ENCODE data around the gene PIP4K2A.

PIP4K2A gene

DNA sequence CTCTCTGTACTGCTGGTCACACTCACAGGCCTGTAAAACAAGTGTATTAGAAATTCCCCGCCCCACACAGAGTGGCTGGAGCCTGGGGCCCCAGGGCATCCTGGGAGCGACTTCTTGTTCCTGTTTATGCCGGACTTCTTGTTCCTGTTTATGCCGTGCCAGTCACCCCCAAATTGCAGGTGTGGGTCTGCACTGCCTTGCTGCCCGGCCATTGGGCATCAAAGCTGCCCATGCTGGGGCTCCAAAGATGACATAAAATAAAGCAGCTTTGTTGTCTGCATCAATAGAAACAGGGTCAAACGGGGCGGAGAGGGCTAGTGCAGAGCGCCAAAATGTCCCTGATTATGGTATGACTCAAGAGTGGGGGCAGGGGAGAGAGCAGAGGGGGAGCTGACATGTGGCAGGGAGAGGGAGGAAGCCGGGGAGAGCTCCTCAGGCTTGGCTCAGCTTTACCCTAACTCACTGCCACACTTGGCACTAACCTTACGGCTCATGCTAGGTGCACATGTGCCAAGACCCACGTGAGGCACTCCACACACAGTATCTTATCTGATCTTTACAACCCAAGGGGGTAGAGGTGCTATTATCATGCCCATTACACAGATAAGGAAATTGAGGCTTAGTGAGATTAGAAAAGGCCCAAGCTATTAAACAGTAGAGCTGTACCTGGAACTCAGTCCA, 98.4 kb downstream of the PIP4K2A start:
- Histone ChIP-seq H3K4me1 (ENCODE audit: control insufficient read depth, insufficient read depth, low read length) (peaks cover 17% of the 10 kb centered on the region), H3K9me3 (ENCODE audit: control insufficient read depth, low read length) (no peaks in the 10 kb centered on the region), H3K27me3 (ENCODE audit: control insufficient read depth, insufficient read depth, low read length, poor library complexity, severe bottlenecking) (no peaks in the 10 kb centered on the region), H3K36me3 (ENCODE audit: control insufficient read depth, insufficient read depth, low read length) (no peaks in the 10 kb centered on the region), H3K4me3 (ENCODE audit: insufficient read depth, low read depth, low read length) (no peak overlapping the region), H3K27ac (ENCODE audit: insufficient read depth, low read depth, low read length, poor library complexity, severe bottlenecking) (no peak overlapping the region)
- WGBS, 2 experiments: 78 to 81% methylated on average over 11 of the region's 11 CpGs

DNA sequence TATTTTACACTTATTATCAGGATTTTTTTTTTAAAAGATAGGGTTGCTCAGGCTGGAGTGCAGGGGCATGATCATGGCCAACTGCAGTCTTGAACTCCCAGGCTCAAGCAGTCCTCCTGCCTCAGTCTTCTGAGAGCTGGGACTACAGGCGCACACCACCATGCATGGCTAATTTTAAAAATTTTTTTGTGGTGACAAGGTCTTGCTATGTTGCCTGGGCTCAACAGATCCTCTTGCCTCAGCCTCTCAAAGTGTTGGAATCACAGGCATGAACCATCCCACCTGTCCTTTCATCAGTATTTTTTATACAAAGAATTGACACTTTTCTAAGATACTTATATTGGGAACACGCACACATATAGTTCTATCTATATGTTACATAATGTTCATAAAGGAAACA, 99.3 kb downstream of the PIP4K2A start:
- Histone ChIP-seq H3K4me1 (ENCODE audit: control insufficient read depth, insufficient read depth, low read length) (peaks cover 17% of the 10 kb centered on the region), H3K9me3 (ENCODE audit: control insufficient read depth, low read length) (no peaks in the 10 kb centered on the region), H3K36me3 (ENCODE audit: control insufficient read depth, insufficient read depth, low read length) (no peaks in the 10 kb centered on the region), H3K27me3 (ENCODE audit: control insufficient read depth, insufficient read depth, low read length, poor library complexity, severe bottlenecking) (no peaks in the 10 kb centered on the region), H3K27ac (ENCODE audit: insufficient read depth, low read depth, low read length, poor library complexity, severe bottlenecking) (no peak overlapping the region), H3K4me3 (ENCODE audit: insufficient read depth, low read depth, low read length) (no peak overlapping the region)
- WGBS, 2 experiments: 100% methylated on average over 1 of the region's 2 CpGs

DNA sequence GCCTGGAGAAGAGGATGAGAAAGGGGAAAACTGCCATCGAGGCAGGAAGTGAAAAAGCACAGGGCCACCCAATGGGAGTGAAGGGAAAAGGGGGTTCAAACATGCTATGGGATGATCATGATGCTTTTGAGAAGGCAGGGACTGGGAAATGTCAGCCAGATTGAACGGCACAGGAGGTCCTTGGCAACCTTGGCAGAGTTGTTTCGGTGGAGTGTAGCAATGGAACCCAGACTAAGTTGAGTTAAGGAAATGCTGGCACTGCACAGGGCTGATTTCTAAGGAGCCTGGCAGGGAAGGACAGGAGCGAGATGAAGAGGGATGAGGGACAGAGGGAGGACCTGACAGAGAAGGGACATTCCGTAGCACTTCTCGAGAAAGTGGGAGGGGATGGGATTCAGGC, 101.4 kb downstream of the PIP4K2A start:
- Histone ChIP-seq H3K9me3 (ENCODE audit: control insufficient read depth, low read length) (no peaks in the 10 kb centered on the region), H3K27me3 (ENCODE audit: control insufficient read depth, insufficient read depth, low read length, poor library complexity, severe bottlenecking) (no peaks in the 10 kb centered on the region), H3K4me1 (ENCODE audit: control insufficient read depth, insufficient read depth, low read length) (peaks cover 9% of the 10 kb centered on the region), H3K4me3 (ENCODE audit: insufficient read depth, low read depth, low read length) (no peak overlapping the region), H3K27ac (ENCODE audit: insufficient read depth, low read depth, low read length, poor library complexity, severe bottlenecking) (no peak overlapping the region), H3K36me3 (ENCODE audit: control insufficient read depth, insufficient read depth, low read length) (no peaks in the 10 kb centered on the region)
- 63 to 77% methylated on average over 6 of the region's 6 CpGs for WGBS, 2 experiments

DNA sequence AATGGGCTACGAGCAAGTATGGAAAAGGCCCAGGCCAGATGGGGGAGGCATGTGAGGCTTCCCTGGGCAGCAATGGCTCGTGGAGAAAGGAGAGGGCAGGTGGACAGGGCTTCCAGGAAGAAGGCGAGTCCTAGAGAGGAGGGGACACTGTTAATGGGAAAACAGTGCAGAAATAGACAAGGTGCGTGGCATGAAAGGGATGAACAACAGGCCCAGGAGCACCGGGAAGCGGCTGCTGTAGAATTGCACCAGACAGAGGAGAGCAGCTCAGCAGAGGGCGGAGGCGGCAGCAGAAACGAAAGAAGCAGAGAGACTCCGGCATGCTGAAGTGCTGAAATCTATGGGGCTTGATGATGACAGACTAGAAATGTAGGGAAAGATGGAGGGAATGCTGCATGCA, 102.1 kb downstream of the PIP4K2A start:
- no peaks in the 10 kb centered on the region for H3K9me3 ChIP-seq (ENCODE audit: control insufficient read depth, low read length)
- no peak overlapping the region for H3K27ac ChIP-seq (ENCODE audit: insufficient read depth, low read depth, low read length, poor library complexity, severe bottlenecking)
- H3K27me3 ChIP-seq (ENCODE audit: control insufficient read depth, insufficient read depth, low read length, poor library complexity, severe bottlenecking): no peaks in the 10 kb centered on the region
- H3K4me1 ChIP-seq (ENCODE audit: control insufficient read depth, insufficient read depth, low read length): peaks cover 7% of the 10 kb centered on the region
- no peak overlapping the region for H3K4me3 ChIP-seq (ENCODE audit: insufficient read depth, low read depth, low read length)
- H3K36me3 ChIP-seq (ENCODE audit: control insufficient read depth, insufficient read depth, low read length): no peaks in the 10 kb centered on the region
- WGBS, 2 experiments: 90 to 91% methylated on average over 9 of the region's 10 CpGs

DNA sequence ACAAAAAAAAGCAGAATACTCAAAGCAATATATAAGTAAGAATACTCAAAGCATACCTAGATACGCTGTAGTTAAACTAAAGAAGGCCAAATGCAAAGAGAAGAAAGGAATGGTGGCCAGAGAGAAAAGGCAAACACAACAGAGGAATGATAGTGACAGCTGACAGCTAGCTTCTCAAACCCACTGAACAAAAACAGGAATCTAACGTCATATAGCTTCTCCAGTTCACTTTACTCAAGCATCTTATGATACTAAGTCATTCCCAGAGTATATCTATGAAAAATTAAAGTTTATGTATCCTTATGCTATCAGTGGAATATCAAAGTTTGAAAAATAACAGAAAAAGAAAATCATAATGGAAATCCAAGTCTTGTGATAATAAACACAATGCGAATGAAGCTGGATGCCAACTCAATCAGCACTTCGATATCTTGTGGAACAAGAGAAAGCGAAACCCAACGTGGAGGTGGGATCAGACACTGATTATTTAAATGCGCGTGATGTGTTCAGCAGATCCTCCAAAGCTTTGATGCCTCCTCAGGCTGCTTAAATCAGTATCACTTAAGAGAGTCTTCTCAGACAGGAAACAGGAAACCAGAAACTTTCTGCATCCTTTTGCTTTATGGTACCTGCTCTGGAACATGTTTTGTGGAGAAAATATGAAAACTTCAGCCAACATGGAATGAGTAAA, 102.8 kb downstream of the PIP4K2A start:
- Histone ChIP-seq H3K4me3 (ENCODE audit: insufficient read depth, low read depth, low read length) (no peak overlapping the region), H3K4me1 (ENCODE audit: control insufficient read depth, insufficient read depth, low read length) (peaks cover 4% of the 10 kb centered on the region), H3K27me3 (ENCODE audit: control insufficient read depth, insufficient read depth, low read length, poor library complexity, severe bottlenecking) (no peaks in the 10 kb centered on the region), H3K9me3 (ENCODE audit: control insufficient read depth, low read length) (no peaks in the 10 kb centered on the region), H3K27ac (ENCODE audit: insufficient read depth, low read depth, low read length, poor library complexity, severe bottlenecking) (no peak overlapping the region), H3K36me3 (ENCODE audit: control insufficient read depth, insufficient read depth, low read length) (no peaks in the 10 kb centered on the region)
- WGBS, 2 experiments: 94 to 96% methylated on average over 8 of the region's 8 CpGs

DNA sequence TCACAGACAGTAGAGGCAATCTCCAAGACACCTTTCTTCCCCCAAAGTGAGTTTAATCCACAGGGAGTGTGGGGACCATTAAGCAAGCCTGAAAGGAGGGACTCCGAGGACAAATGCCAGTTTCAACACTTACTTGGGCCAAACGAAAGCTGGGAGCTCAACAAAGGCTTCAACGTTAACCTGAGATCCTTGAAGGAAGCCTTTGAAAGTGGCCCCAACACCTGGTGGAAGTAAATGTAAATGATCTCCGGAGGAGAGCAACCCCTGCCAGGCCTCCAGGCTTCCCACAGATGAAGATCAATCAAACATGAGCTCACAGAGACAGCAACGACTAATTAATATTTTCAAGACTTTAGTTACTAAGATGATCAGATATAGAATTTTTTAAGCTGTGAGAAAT, 103.8 kb downstream of the PIP4K2A start:
- WGBS, 2 experiments: 45 to 46% methylated on average over 4 of the region's 5 CpGs

DNA sequence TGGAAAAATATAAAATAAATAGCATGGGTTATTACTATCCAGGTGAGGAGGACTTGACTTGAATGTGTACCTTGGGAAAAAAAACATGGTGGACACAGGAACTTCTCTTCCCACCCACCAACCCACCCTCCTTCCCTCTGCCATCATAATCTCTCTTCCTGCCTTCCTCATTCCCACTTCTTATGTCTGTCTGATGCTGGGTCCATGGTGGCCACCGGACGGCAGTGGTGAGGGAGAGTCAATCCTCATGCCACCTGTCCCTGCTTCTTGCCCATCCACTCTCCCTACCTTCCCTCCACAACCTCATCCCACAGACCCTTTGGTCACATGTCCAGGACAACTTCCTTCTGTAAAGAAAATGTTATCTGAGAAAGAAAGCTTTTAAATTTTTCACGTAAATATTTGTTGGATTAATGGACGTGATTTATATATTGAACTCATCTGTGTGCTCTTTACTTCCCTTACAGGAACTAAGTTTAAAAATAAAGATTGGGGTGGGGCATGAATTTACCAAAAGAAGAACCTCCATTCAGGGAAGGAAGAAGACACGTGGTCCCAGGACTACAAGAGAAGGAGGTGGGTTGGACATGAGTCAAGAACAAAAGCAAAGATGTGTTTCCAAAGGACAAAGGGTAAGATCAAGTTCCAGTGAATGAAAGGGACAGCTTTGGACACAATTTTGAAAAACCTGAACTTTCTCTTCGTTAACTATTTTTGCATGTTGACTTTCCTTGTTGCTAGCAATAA, 104.5 kb downstream of the PIP4K2A start:
- H3K27ac ChIP-seq (ENCODE audit: insufficient read depth, low read depth, low read length, poor library complexity, severe bottlenecking): no peak overlapping the region
- H3K4me3 ChIP-seq (ENCODE audit: insufficient read depth, low read depth, low read length): no peak overlapping the region
- WGBS, 2 experiments: 54 to 63% methylated on average over 5 to 6 of the region's 6 CpGs
- peaks cover 11% of the 10 kb centered on the region for H3K4me1 ChIP-seq (ENCODE audit: control insufficient read depth, insufficient read depth, low read length)
- H3K9me3 ChIP-seq (ENCODE audit: control insufficient read depth, low read length): no peaks in the 10 kb centered on the region
- no peaks in the 10 kb centered on the region for H3K36me3 ChIP-seq (ENCODE audit: control insufficient read depth, insufficient read depth, low read length)
- H3K27me3 ChIP-seq (ENCODE audit: control insufficient read depth, insufficient read depth, low read length, poor library complexity, severe bottlenecking): no peaks in the 10 kb centered on the region

More for the DNA sequence above, 103.8 kb downstream of the PIP4K2A start:
- peaks cover 4% of the 10 kb centered on the region for H3K4me1 ChIP-seq (ENCODE audit: control insufficient read depth, insufficient read depth, low read length)
- H3K9me3 ChIP-seq (ENCODE audit: control insufficient read depth, low read length): no peaks in the 10 kb centered on the region
- no peaks in the 10 kb centered on the region for H3K36me3 ChIP-seq (ENCODE audit: control insufficient read depth, insufficient read depth, low read length)
- no peaks in the 10 kb centered on the region for H3K27me3 ChIP-seq (ENCODE audit: control insufficient read depth, insufficient read depth, low read length, poor library complexity, severe bottlenecking)
- no peak overlapping the region for H3K4me3 ChIP-seq (ENCODE audit: insufficient read depth, low read depth, low read length)
- no peak overlapping the region for H3K27ac ChIP-seq (ENCODE audit: insufficient read depth, low read depth, low read length, poor library complexity, severe bottlenecking)

DNA sequence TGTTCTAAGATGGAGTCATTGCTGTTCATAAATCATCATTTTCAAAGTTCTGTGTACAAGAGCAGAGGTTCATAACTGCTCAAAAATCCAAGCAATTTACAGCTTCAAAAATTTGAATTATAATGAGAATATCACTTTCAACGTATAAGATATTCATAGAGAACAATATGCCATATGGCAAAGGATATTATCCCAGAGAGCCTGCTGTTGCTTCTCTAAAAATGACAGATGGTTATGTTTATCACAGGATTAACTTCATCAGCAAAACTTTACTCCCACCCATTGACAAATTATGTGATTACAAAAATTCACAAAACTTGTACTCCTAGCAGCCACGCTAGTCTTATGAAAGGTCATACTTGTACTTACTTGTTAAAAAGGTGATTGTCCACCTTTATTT, 105.1 kb downstream of the PIP4K2A start:
- peaks cover 15% of the 10 kb centered on the region for H3K4me1 ChIP-seq (ENCODE audit: control insufficient read depth, insufficient read depth, low read length)
- H3K27me3 ChIP-seq (ENCODE audit: control insufficient read depth, insufficient read depth, low read length, poor library complexity, severe bottlenecking): no peaks in the 10 kb centered on the region
- WGBS, 2 experiments: 100% methylated on average over 1 to 2 of the region's 2 CpGs
- H3K27ac ChIP-seq (ENCODE audit: insufficient read depth, low read depth, low read length, poor library complexity, severe bottlenecking): no peak overlapping the region
- no peaks in the 10 kb centered on the region for H3K9me3 ChIP-seq (ENCODE audit: control insufficient read depth, low read length)
- no peaks in the 10 kb centered on the region for H3K36me3 ChIP-seq (ENCODE audit: control insufficient read depth, insufficient read depth, low read length)
- no peak overlapping the region for H3K4me3 ChIP-seq (ENCODE audit: insufficient read depth, low read depth, low read length)

DNA sequence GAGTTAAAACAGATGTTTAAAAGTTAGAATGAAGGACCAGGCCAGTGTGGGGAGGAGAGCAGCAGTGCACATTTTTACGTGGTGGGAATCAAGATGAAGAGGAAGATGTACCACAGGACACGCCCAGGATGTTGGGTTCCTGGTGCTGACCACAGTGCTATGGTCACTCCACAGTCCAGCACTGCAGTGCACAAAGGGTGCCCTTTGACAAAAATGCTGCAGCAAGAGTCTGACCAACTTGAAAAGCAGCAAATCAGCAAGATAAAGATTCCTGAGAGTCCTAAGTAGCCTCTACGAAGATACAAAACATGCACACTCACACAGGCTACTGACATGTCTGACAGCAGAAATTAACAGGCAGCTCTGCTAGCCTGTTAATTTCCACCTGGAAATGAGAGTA, 107.1 kb downstream of the PIP4K2A start:
- no peak overlapping the region for H3K27ac ChIP-seq (ENCODE audit: insufficient read depth, low read depth, low read length, poor library complexity, severe bottlenecking)
- 62 to 63% methylated on average over 3 of the region's 3 CpGs for WGBS, 2 experiments
- no peaks in the 10 kb centered on the region for H3K9me3 ChIP-seq (ENCODE audit: control insufficient read depth, low read length)
- H3K36me3 ChIP-seq (ENCODE audit: control insufficient read depth, insufficient read depth, low read length): no peaks in the 10 kb centered on the region
- peaks cover 21% of the 10 kb centered on the region for H3K4me1 ChIP-seq (ENCODE audit: control insufficient read depth, insufficient read depth, low read length)
- no peaks in the 10 kb centered on the region for H3K27me3 ChIP-seq (ENCODE audit: control insufficient read depth, insufficient read depth, low read length, poor library complexity, severe bottlenecking)
- H3K4me3 ChIP-seq (ENCODE audit: insufficient read depth, low read depth, low read length): no peak overlapping the region

DNA sequence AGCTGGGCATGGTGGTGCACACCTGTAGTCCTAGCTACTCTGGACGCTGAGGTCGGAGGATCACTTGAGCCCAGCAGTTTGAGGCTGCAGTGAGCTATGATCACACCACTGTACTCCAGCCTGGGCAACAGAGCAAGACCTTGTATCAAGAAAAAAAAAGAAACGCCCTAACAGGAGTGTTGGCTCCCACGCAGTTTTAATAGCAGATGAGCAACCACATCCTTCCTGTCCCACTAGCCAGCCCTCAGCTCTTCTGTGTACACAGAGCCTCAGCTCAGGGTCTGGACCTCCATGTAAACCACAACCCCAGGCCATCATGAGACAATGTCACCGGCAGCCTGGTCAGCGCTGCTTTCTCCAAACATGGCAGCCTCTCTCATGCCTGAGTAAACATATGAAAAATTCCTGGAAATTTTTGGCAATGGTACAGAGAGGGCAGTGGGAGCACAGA, 108.2 kb downstream of the PIP4K2A start:
- no peak overlapping the region for H3K27ac ChIP-seq (ENCODE audit: insufficient read depth, low read depth, low read length, poor library complexity, severe bottlenecking)
- H3K27me3 ChIP-seq (ENCODE audit: control insufficient read depth, insufficient read depth, low read length, poor library complexity, severe bottlenecking): no peaks in the 10 kb centered on the region
- H3K36me3 ChIP-seq (ENCODE audit: control insufficient read depth, insufficient read depth, low read length): no peaks in the 10 kb centered on the region
- H3K9me3 ChIP-seq (ENCODE audit: control insufficient read depth, low read length): no peaks in the 10 kb centered on the region
- WGBS, 2 experiments: 90 to 96% methylated on average over 6 of the region's 6 CpGs
- peaks cover 21% of the 10 kb centered on the region for H3K4me1 ChIP-seq (ENCODE audit: control insufficient read depth, insufficient read depth, low read length)
- H3K4me3 ChIP-seq (ENCODE audit: insufficient read depth, low read depth, low read length): no peak overlapping the region

Data from ectodermal cell (in vitro differentiated cells).